Endothelial cell of hepatic sinusoid (primary cell): Measurements from ENCODE around the gene SETD7.
"Not testable (repeated sequence)": the region's sequence is repeated elsewhere in the genome, so short reads cannot be mapped to it uniquely, and the experiment has no call there.

ENCODE experiments used
- in situ Hi-C: cut with HindIII; loops from 2 replicates; pipeline ENCODE4 v1.10.0; 2017; ENCODE audit warnings: low sequenced_read_pairs

The SETD7 gene

GRCh38 chr4:139470295-139470694 lies 85.7 kb downstream of the SETD7 start:
- in situ Hi-C loops = no loop called here

- in situ Hi-C loops = no loop called here
Observed at GRCh38 chr4:139469869-139470268, 86.2 kb downstream of the SETD7 start.

GRCh38 chr4:139469216-139469615 lies 86.8 kb downstream of the SETD7 start:
- in situ Hi-C loops = no loop called here

GRCh38 chr4:139468756-139469155 lies 87.3 kb downstream of the SETD7 start:
- in situ Hi-C loops = not testable (repeated sequence)

GRCh38 chr4:139465922-139466321 lies 90.1 kb downstream of the SETD7 start:
- in situ Hi-C loops = no loop called here

GRCh38 chr4:139464512-139464911 lies 91.5 kb downstream of the SETD7 start:
- in situ Hi-C loops = not testable (repeated sequence)

GRCh38 chr4:139461022-139461628 lies 94.9 kb downstream of the SETD7 start:
- in situ Hi-C loops = no loop called here

- in situ Hi-C loops = no loop called here
Observed at GRCh38 chr4:139460565-139460964, 95.5 kb downstream of the SETD7 start.

- in situ Hi-C loops = no loop called here
Observed at GRCh38 chr4:139458999-139459398, 97.0 kb downstream of the SETD7 start.

GRCh38 chr4:139458543-139458942 lies 97.5 kb downstream of the SETD7 start:
- in situ Hi-C loops = no loop called here

- in situ Hi-C loops = no loop called here
Observed at GRCh38 chr4:139457318-139457717, 98.7 kb downstream of the SETD7 start.

GRCh38 chr4:139455126-139455538 lies 100.9 kb downstream of the SETD7 start:
- in situ Hi-C loops = no loop called here

- in situ Hi-C loops = no loop called here
Observed at GRCh38 chr4:139454111-139455045, 101.6 kb downstream of the SETD7 start, which contains the start of gene RAB33B. TSS of gene RAB33B (plus strand) at chr4:139454121. CDS start at chr4:139454196, 75 bp downstream.

GRCh38 chr4:139453371-139454110 lies 102.5 kb downstream of the SETD7 start:
- in situ Hi-C loops = no loop called here

GRCh38 chr4:139453041-139453370 lies 103.0 kb downstream of the SETD7 start:
- in situ Hi-C loops = no loop called here

GRCh38 chr4:139451997-139452396 lies 104.0 kb downstream of the SETD7 start:
- in situ Hi-C loops = no loop called here

- in situ Hi-C loops = no loop called here
Observed at GRCh38 chr4:139450586-139450985, 105.4 kb downstream of the SETD7 start.

- in situ Hi-C loops = not testable (repeated sequence)
Observed at GRCh38 chr4:139447078-139447477, 108.9 kb downstream of the SETD7 start.
